ENCODE data around the gene LEFTY2.

The LEFTY2 gene

DNA sequence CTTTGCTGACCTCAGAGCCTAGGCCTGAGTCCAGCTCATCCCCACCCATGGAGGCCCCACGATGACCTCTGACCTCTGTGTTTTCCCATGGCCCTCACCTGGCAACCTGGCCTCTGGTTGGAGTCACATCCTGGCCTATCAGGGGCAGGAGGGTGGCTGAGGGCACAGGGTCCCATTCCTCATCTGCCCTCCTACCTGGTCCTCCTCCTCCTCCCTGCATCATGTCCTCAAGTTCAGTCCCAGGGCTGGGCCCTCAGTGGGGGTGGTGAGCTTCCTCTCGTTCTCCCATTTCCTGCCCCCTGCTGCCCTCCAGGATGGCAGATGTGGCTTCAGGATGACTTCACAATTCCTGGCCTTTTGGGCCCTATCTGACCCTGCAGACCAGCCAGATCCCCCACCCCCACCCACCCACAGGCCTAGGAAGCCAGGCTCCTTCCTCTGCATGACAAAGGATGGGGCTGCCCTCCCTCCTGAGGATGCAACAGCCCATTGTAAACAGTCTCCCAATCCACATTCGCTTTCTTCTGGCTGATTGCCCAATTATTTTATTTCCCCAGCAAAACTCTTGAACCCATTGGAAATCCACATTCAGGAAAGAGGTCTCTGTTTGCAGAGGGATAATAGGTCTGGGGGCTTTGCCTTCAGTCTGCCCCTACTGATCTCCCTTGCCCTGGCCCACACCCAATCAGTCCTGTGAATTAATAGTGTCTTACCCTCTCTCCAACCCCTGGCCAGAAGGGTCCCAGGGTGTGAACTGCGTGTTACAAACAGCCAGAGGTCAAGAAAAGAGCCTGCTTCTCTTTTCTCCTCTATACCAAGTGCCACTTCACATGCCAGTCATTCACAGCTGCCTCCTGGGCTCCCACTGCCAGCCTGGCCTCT lies 41.7 kb downstream of the LEFTY2 start:
- H3K79me1 ChIP-seq (ENCODE audit: low read length), result peaks cover 1% of the 10 kb centered on the region
- H3K4me1 ChIP-seq (ENCODE audit: control insufficient read depth in 1 of 2, insufficient read depth in 2 of 2, low read length in 2 of 2), result peaks cover 4 to 5% of the 10 kb centered on the region in 2 experiments
- H3K4me3 ChIP-seq (ENCODE audit: low read depth, low read length), result no peak overlapping the region
- H3K9ac ChIP-seq (ENCODE audit: low read length), result no peak overlapping the region
- H2BK12ac ChIP-seq (ENCODE audit: low read length), result no peak overlapping the region
- no CpG with 5 or more reads among the region's 4 CpGs for WGBS (ENCODE audit: extremely low coverage, insufficient coverage, insufficient read length)
- H3K14ac ChIP-seq (ENCODE audit: low read length), result no peak overlapping the region
- no peaks in the 10 kb centered on the region for H3K27me3 ChIP-seq (ENCODE audit: insufficient read depth, low read length)
- H2BK120ac ChIP-seq (ENCODE audit: insufficient read depth, low read length, poor library complexity), result no peak overlapping the region
- no peaks in the 10 kb centered on the region for H3K36me3 ChIP-seq (ENCODE audit: control insufficient read depth in 1 of 2, insufficient read depth in 2 of 2, low read length in 2 of 2)
- H4K12ac ChIP-seq (ENCODE audit: low read depth, low read length), result no peak overlapping the region
- H2AFZ ChIP-seq (ENCODE audit: insufficient read depth, low read length, poor library complexity), result no peak overlapping the region
- H4K8ac ChIP-seq (ENCODE audit: low read depth, low read length), result no peak overlapping the region
- no peaks in the 10 kb centered on the region for H3K79me2 ChIP-seq (ENCODE audit: control insufficient read depth, insufficient read depth, low read length, poor library complexity)
- H3K4me2 ChIP-seq (ENCODE audit: low read length), result no peak overlapping the region
- H2BK5ac ChIP-seq (ENCODE audit: low read depth, low read length, poor library complexity), result no peak overlapping the region
- H3K27ac ChIP-seq (ENCODE audit: low read depth, low read length), result no peak overlapping the region
- H3K23ac ChIP-seq (ENCODE audit: low read length), result no peak overlapping the region
- H3K18ac ChIP-seq (ENCODE audit: low read length), result no peak overlapping the region
- no peak overlapping the region for H2AK5ac ChIP-seq (ENCODE audit: low read length)
- H4K91ac ChIP-seq (ENCODE audit: low read depth, low read length), result no peak overlapping the region
- DNase-seq, result no peak
- H3K9me3 ChIP-seq (ENCODE audit: insufficient read depth, low read depth, low read length), result no peaks in the 10 kb centered on the region
- H3K4ac ChIP-seq (ENCODE audit: low read depth, low read length), result no peak overlapping the region

DNA sequence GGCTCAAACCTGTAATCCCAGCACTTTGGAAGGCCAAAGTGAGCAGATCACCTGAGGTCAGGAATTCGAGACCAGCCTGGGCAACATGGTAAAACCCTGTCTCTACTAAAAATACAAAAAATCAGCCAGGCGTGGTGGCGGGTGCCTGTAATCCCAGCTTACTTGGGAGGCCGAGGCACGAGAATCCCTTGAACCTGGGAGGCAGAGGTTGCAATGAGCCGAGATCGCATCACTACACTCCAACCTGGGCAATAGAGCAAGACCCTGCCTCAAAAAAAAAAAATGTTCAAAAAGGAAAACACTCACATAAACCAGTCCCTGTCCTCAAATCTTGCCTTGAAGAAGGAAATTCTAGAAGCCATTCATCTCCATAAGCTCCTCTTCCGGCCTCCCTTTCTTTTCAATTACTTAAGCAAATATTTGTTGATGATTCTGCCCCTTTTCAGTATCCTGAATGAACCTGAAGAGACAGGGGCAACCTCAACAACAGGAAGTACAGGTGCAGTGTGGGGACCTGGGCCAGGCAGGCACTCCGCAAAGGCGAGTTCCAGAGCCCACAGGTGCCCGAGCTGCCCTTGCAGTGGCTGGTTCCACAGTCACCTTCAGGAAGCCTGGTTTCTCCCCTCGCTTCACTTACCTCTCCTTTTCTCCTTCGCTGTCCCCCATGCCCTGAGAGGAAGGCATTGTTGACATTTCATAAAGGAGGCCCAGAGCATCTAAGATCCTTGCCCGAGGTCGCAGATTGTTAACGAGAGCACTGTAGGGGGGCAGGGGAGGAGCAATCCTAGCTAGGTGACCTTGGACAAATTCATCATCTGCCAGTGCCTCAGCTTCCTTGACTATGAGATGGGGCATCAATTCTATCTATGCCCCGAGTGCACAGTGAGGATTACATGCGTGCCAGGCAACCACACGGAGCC lies 43.2 kb downstream of the LEFTY2 start:
- H3K18ac ChIP-seq (ENCODE audit: low read length), result no peak overlapping the region
- H3K36me3 ChIP-seq (ENCODE audit: control insufficient read depth in 1 of 2, insufficient read depth in 2 of 2, low read length in 2 of 2), result no peaks in the 10 kb centered on the region
- peaks cover 4 to 5% of the 10 kb centered on the region in 2 experiments for H3K4me1 ChIP-seq (ENCODE audit: control insufficient read depth in 1 of 2, insufficient read depth in 2 of 2, low read length in 2 of 2)
- H3K4me2 ChIP-seq (ENCODE audit: low read length), result no peak overlapping the region
- H4K12ac ChIP-seq (ENCODE audit: low read depth, low read length), result no peak overlapping the region
- H2BK12ac ChIP-seq (ENCODE audit: low read length), result no peak overlapping the region
- H2BK5ac ChIP-seq (ENCODE audit: low read depth, low read length, poor library complexity), result no peak overlapping the region
- H2AFZ ChIP-seq (ENCODE audit: insufficient read depth, low read length, poor library complexity), result no peak overlapping the region
- H3K9ac ChIP-seq (ENCODE audit: low read length), result no peak overlapping the region
- no peak overlapping the region for H3K4me3 ChIP-seq (ENCODE audit: low read depth, low read length)
- no peak overlapping the region for H2AK5ac ChIP-seq (ENCODE audit: low read length)
- H3K79me1 ChIP-seq (ENCODE audit: low read length), result peaks cover 1% of the 10 kb centered on the region
- no peak overlapping the region for H3K14ac ChIP-seq (ENCODE audit: low read length)
- no peak overlapping the region for H2BK120ac ChIP-seq (ENCODE audit: insufficient read depth, low read length, poor library complexity)
- no peaks in the 10 kb centered on the region for H3K27me3 ChIP-seq (ENCODE audit: insufficient read depth, low read length)
- H3K9me3 ChIP-seq (ENCODE audit: insufficient read depth, low read depth, low read length), result no peaks in the 10 kb centered on the region
- DNase-seq, result no peak
- H3K23ac ChIP-seq (ENCODE audit: low read length), result no peak overlapping the region
- WGBS (ENCODE audit: extremely low coverage, insufficient coverage, insufficient read length), result no CpG with 5 or more reads among the region's 19 CpGs
- H4K8ac ChIP-seq (ENCODE audit: low read depth, low read length), result no peak overlapping the region
- no peak overlapping the region for H4K91ac ChIP-seq (ENCODE audit: low read depth, low read length)
- H3K4ac ChIP-seq (ENCODE audit: low read depth, low read length), result no peak overlapping the region
- no peak overlapping the region for H3K27ac ChIP-seq (ENCODE audit: low read depth, low read length)
- no peaks in the 10 kb centered on the region for H3K79me2 ChIP-seq (ENCODE audit: control insufficient read depth, insufficient read depth, low read length, poor library complexity)

DNA sequence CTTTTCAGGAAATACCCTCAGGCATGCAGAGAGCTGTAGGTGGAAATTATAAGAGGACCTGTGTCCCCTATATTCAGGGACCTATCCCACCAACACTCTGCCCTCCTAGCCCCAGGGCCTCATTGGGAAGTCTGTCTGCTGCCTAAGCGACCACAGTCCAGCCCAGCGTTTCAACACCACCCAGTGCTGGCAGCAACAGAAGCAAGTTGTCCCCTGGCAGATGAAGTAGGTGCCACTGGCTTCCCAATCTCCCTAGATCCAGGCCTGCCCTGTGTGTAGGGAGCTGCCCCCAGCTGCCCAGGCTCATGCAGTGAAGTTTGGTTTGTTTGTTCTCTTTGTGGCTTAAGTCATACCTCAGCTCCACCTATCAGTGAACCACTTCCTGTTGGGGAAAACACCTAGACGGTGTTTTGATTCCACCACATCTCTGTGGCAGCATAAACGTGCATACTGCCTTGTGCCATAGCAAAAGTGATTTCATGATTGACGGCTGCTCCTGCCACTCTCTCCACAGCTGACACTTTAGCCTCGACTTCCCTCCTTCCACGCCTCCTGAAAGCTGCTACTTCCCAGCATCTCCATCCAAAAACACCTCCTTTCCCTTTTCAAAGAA lies 44.0 kb downstream of the LEFTY2 start:
- DNase-seq, result no peak
- H3K36me3 ChIP-seq (ENCODE audit: control insufficient read depth in 1 of 2, insufficient read depth in 2 of 2, low read length in 2 of 2), result no peaks in the 10 kb centered on the region
- no CpG with 5 or more reads among the region's 7 CpGs for WGBS (ENCODE audit: extremely low coverage, insufficient coverage, insufficient read length)
- no peak overlapping the region for H2BK12ac ChIP-seq (ENCODE audit: low read length)
- no peak overlapping the region for H3K23ac ChIP-seq (ENCODE audit: low read length)
- no peaks in the 10 kb centered on the region for H3K27me3 ChIP-seq (ENCODE audit: insufficient read depth, low read length)
- H2AK5ac ChIP-seq (ENCODE audit: low read length), result no peak overlapping the region
- H3K4me1 ChIP-seq (ENCODE audit: control insufficient read depth in 1 of 2, insufficient read depth in 2 of 2, low read length in 2 of 2), result peaks cover 4 to 5% of the 10 kb centered on the region in 2 experiments
- peak overlapping the region; percentile 26 for H2AFZ ChIP-seq (ENCODE audit: insufficient read depth, low read length, poor library complexity)
- peak overlapping the region; percentile 45 for H3K14ac ChIP-seq (ENCODE audit: low read length)
- H3K18ac ChIP-seq (ENCODE audit: low read length), result peak overlapping the region; percentile 22
- no peak overlapping the region for H3K4me3 ChIP-seq (ENCODE audit: low read depth, low read length)
- no peak overlapping the region for H2BK5ac ChIP-seq (ENCODE audit: low read depth, low read length, poor library complexity)
- peaks cover 1% of the 10 kb centered on the region for H3K79me1 ChIP-seq (ENCODE audit: low read length)
- H3K79me2 ChIP-seq (ENCODE audit: control insufficient read depth, insufficient read depth, low read length, poor library complexity), result no peaks in the 10 kb centered on the region
- no peak overlapping the region for H2BK120ac ChIP-seq (ENCODE audit: insufficient read depth, low read length, poor library complexity)
- H3K4me2 ChIP-seq (ENCODE audit: low read length), result no peak overlapping the region
- H3K4ac ChIP-seq (ENCODE audit: low read depth, low read length), result no peak overlapping the region
- no peak overlapping the region for H3K9ac ChIP-seq (ENCODE audit: low read length)
- no peak overlapping the region for H3K27ac ChIP-seq (ENCODE audit: low read depth, low read length)
- H3K9me3 ChIP-seq (ENCODE audit: insufficient read depth, low read depth, low read length), result no peaks in the 10 kb centered on the region
- H4K8ac ChIP-seq (ENCODE audit: low read depth, low read length), result peak overlapping the region; percentile 55
- H4K12ac ChIP-seq (ENCODE audit: low read depth, low read length), result peak overlapping the region; percentile 70
- H4K91ac ChIP-seq (ENCODE audit: low read depth, low read length), result no peak overlapping the region

DNA sequence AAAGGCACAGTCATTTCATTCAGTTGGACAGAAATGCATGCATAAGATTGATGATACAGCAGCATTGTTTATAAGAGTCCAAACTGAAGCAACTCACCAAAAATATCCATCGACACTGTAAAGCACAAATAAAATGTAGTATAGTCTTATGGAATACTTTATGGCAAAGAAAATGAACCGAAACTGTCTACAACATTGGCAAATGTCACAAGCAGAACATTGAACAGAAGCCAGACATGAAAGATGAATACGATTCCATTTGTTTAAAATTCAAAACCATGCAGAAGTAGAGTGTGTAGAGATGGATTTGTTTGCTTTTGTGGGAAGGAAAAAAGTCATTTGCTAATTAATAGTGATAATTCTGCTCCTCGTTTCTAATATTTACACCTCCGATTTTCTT lies 44.5 kb downstream of the LEFTY2 start:
- Histone ChIP-seq H3K4me2 (ENCODE audit: low read length) (no peak overlapping the region), H3K36me3 (ENCODE audit: control insufficient read depth in 1 of 2, insufficient read depth in 2 of 2, low read length in 2 of 2) (no peaks in the 10 kb centered on the region), H3K23ac (ENCODE audit: low read length) (no peak overlapping the region), H2BK12ac (ENCODE audit: low read length) (no peak overlapping the region), H3K18ac (ENCODE audit: low read length) (no peak overlapping the region), H3K79me1 (ENCODE audit: low read length) (peaks cover 1% of the 10 kb centered on the region), H2AK5ac (ENCODE audit: low read length) (no peak overlapping the region), H3K9me3 (ENCODE audit: insufficient read depth, low read depth, low read length) (no peaks in the 10 kb centered on the region), H2AFZ (ENCODE audit: insufficient read depth, low read length, poor library complexity) (no peak overlapping the region), H2BK120ac (ENCODE audit: insufficient read depth, low read length, poor library complexity) (no peak overlapping the region), H4K12ac (ENCODE audit: low read depth, low read length) (no peak overlapping the region), H3K4me3 (ENCODE audit: low read depth, low read length) (no peak overlapping the region), H3K27me3 (ENCODE audit: insufficient read depth, low read length) (no peaks in the 10 kb centered on the region), H3K27ac (ENCODE audit: low read depth, low read length) (no peak overlapping the region), H3K4ac (ENCODE audit: low read depth, low read length) (no peak overlapping the region), H3K14ac (ENCODE audit: low read length) (no peak overlapping the region), H2BK5ac (ENCODE audit: low read depth, low read length, poor library complexity) (no peak overlapping the region), H4K91ac (ENCODE audit: low read depth, low read length) (no peak overlapping the region), H3K4me1 (ENCODE audit: control insufficient read depth in 1 of 2, insufficient read depth in 2 of 2, low read length in 2 of 2) (peaks cover 4 to 5% of the 10 kb centered on the region in 2 experiments), H3K79me2 (ENCODE audit: control insufficient read depth, insufficient read depth, low read length, poor library complexity) (no peaks in the 10 kb centered on the region), H3K9ac (ENCODE audit: low read length) (no peak overlapping the region), H4K8ac (ENCODE audit: low read depth, low read length) (no peak overlapping the region)
- no CpG with 5 or more reads among the region's 5 CpGs for WGBS (ENCODE audit: extremely low coverage, insufficient coverage, insufficient read length)
- DNase-seq, result no peak
